Esophagus muscularis mucosa (tissue), 4 donors: ENCODE results near the gene FBXO21.

Experiments used
- CTCF ChIP-seq, 3 experiments: fragments of 200-600 bp in 2 of 3; fragments of 450-650 bp in 1 of 3; sonication (generic) in 2 of 3; IDR thresholded peaks; one replicate each; pipeline ENCODE4 v1.5.1; 2017 to 2019; ENCODE audit warnings: antibody characterized with exemption in 3 of 3, mild to moderate bottlenecking in 2 of 3, moderate library complexity in 1 of 3
- EP300 ChIP-seq: sonication (generic); formaldehyde crosslinking; IDR thresholded peaks from one replicate; pipeline ENCODE4 v1.6.1; 2017; ENCODE audit warnings: antibody characterized with exemption
- POLR2A ChIP-seq: fragments of 450-650 bp; IDR thresholded peaks from one replicate; pipeline ENCODE4 v1.6.1; 2017; ENCODE audit warnings: antibody characterized with exemption, moderate library complexity, mild to moderate bottlenecking, low read depth

GRCh38 chr12:117231750-117232149 is 41.5 kb upstream of the FBXO21 start:
- no peak for TF ChIP-seq POLR2A
- no peak for TF ChIP-seq CTCF (IDR thresholded peaks at IDR 0.05)
- TF ChIP-seq EP300 = no peak
